Sigmoid colon (tissue), 7 donors: Measurements from ENCODE around the gene NKX1-1. TPM values are rescaled to one million over a fixed set of nuclear protein-coding genes. Genes with fewer than 3 reads are reported as not detected.
"Not testable (repeated sequence)": the region's sequence is repeated elsewhere in the genome, so short reads cannot be mapped to it uniquely, and the experiment has no call there.

ENCODE experiments used
- DNase-seq: peaks from one replicate; pipeline ENCODE4 v3.0.0-alpha.2; 2019
- H3K27ac ChIP-seq, 4 donors: fragments of 200-600 bp; sonication (generic); one replicate each; pipeline ENCODE4 v1.5.1; 2016 to 2019; ENCODE audit warnings: mild to moderate bottlenecking in 1 of 4
- H3K27me3 ChIP-seq, 3 donors: fragments of 200-600 bp; sonication (generic); one replicate each; pipeline ENCODE4 v1.5.1; 2019; ENCODE audit warnings: mild to moderate bottlenecking in 1 of 3
- H3K36me3 ChIP-seq, 4 donors: fragments of 200-600 bp; sonication (generic); one replicate each; pipeline ENCODE4 v1.5.1; 2016 to 2019
- H3K4me1 ChIP-seq, 4 donors: fragments of 200-600 bp; sonication (generic); one replicate each; pipeline ENCODE4 v1.5.1; 2017 to 2019
- H3K4me3 ChIP-seq, 4 donors: fragments of 200-600 bp; sonication (generic); one replicate each; pipeline ENCODE4 v1.5.1; 2017 to 2019; ENCODE audit warnings: mild to moderate bottlenecking in 2 of 4, moderate library complexity in 1 of 4
- H3K9me3 ChIP-seq, 4 donors: fragments of 200-600 bp in 3 of 4; sonication (generic) in 3 of 4; one replicate each; pipeline versions ENCODE4 v1.5.1 to v1.6.1; 2013 to 2019
- CTCF ChIP-seq, 4 experiments: fragments of 450-650 bp in 3 of 4; fragments of 200-600 bp in 1 of 4; IDR thresholded peaks; one replicate each; pipeline ENCODE4 v1.5.1; 2016 to 2019; ENCODE audit warnings: antibody characterized with exemption in 4 of 4, mild to moderate bottlenecking in 3 of 4, moderate library complexity in 2 of 4
- EP300 ChIP-seq, 4 donors: sonication (generic); formaldehyde crosslinking; IDR thresholded peaks; one replicate each; pipeline ENCODE4 v1.6.1; 2017; ENCODE audit warnings: antibody characterized with exemption in 4 of 4
- POLR2A ChIP-seq, 2 donors: fragments of 450-650 bp; IDR thresholded peaks; one replicate each; pipeline ENCODE4 v1.6.1; 2016; ENCODE audit warnings: antibody characterized with exemption in 2 of 2, mild to moderate bottlenecking in 2 of 2, moderate library complexity in 2 of 2
- POLR2AphosphoS5 ChIP-seq, 4 donors: sonication (generic); formaldehyde crosslinking; IDR thresholded peaks; one replicate each; pipeline ENCODE4 v1.6.1; 2017; ENCODE audit warnings: antibody characterized with exemption in 4 of 4
- WGBS, 2 donors: extraction: QIAGEN DNeasy Blood & Tissue Kit; methylation state at CpG; one replicate each; pipeline ENCODE4 v1.1.7; 2013; 5-methylcytosine and 5-hydroxymethylcytosine counted together
- intact Hi-C: fragments of 100-400 bp; cut with DNase I; formaldehyde crosslinking; loops from one replicate; pipeline ENCODE4 v1.15.1; 2023
- polyA plus RNA-seq, 3 donors: library from polyadenylated mRNA; stranded (reverse); fragments of 200-250 nt; gene quantifications; one replicate each; pipeline ENCODE4 v1.2.3, GENCODE V29; 2013
- total RNA-seq, 4 donors: library from RNA; depleted of rRNA; stranded (reverse); fragments of >200 nt; gene quantifications; one replicate each; pipeline ENCODE4 v1.1.0, GENCODE V29; 2016
- donor health status: healthy with polysubstance abuse.
- donor health status: Bipolar disorder and iron deficiency.
- donor health status: healthy.

Gene NKX1-1
- total and polyA plus RNA-seq, 7 donors, result not detected

DNA sequence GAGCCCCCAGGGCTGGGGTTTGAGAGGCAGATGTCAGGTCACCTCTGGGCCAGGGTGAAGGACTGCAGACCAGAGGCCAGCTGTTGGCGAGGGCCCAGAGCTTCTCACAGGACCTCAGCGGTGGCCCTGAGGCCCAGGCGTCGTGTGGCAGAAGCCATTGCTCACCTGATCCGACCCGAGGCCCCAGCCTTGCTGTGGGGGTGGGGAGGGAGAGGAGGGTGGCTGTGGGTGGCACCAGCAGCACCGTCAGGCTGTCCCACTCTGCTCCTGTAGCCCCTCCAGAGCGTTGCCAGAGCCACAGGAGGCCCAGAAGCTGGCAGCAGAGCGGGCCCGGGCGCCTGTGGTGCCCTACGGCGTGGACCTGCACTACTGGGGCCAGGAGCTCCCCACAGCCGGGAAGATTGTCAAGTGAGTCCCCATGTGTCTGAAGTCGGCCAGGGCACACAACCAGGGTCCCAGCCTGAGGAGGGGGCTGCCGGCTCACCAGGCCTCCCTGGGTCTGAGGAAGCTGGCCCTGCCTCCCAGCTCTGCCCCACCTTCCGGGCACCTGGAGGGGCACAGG is 30.4 kb downstream of the NKX1-1 start:
- no peaks in the 10 kb centered on the region for H3K4me1 ChIP-seq
- no peak overlapping the region for H3K4me3 ChIP-seq
- no peak overlapping the region for H3K27ac ChIP-seq
- intact Hi-C loops, result no loop called here
- TF ChIP-seq CTCF (IDR thresholded peaks at IDR 0.05) (no peak), POLR2A (IDR thresholded peaks at IDR 0.05) (no peak), POLR2AphosphoS5 (IDR thresholded peaks at IDR 0.05) (no peak), EP300 (IDR thresholded peaks at IDR 0.05) (no peak)
- no peaks in the 10 kb centered on the region for H3K27me3 ChIP-seq
- peak; percentile 53 for DNase-seq
- 87% methylated on average over 17 of the region's 17 CpGs for WGBS, 2 donors
- H3K9me3 ChIP-seq, result no peaks in the 10 kb centered on the region
- peaks cover 5 to 75% (median 18%) of the 10 kb centered on the region in 4 donors for H3K36me3 ChIP-seq

DNA sequence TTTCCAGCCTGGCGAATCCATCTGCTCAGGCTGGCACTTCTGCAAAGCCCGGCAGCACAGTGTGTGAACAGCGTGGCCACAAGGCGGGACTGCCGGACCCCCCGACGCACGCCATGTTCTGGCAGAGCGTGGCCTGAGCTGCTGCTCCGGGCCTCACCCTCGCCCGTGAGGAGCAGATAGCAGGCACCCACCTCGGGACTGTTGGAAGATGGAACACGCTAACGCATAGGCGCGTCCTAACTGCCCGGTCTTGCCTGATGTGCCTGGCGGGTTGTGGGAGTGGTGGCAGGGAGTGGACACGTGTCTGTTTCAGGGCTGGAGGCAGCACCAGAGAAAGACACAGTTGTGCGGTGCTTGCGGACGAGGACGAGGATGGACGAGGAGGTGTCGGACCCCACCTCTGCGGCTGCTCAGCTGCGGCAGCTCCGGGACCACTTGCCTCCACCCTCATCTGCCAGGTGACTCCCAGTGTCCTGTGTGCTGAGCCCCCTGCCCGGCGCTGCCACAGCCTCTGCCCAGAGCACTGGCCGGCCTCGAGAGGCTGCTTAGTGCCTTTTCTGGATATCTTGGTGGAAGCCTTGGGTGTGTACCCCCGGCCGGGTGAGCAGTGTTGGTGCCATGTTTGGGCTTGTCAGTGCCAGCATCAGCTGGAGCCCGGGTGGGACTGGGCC is 31.1 kb downstream of the NKX1-1 start:
- no peak for TF ChIP-seq CTCF (IDR thresholded peaks at IDR 0.05)
- no peaks in the 10 kb centered on the region for H3K27me3 ChIP-seq
- no peak overlapping the region for H3K27ac ChIP-seq
- peak; percentile 56 for DNase-seq
- H3K4me3 ChIP-seq, result no peak overlapping the region
- peaks cover 5 to 75% (median 18%) of the 10 kb centered on the region in 4 donors for H3K36me3 ChIP-seq
- intact Hi-C loops, result no loop called here
- WGBS, 2 donors, result 94 to 96% methylated on average over 36 of the region's 36 CpGs
- no peaks in the 10 kb centered on the region for H3K9me3 ChIP-seq
- H3K4me1 ChIP-seq, result no peaks in the 10 kb centered on the region

DNA sequence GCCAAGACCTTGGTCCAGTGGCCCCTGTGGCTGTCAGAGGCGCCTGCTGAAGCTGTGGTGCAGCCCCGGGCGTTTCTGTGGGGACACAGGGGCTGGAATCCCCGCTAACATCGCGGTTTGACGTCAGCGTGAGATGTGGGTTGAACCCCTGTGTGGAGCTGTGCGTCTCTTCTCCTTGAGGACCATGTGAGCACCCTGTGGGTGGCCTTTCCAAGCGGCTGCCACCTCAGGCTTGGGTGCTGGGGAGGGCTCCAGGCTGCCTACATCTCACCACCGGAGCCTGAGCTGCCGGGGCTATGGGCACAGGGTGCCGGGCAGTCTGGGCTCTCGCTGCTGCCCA is 31.6 kb downstream of the NKX1-1 start:
- no peaks in the 10 kb centered on the region for H3K27me3 ChIP-seq
- H3K4me3 ChIP-seq, result no peak overlapping the region
- intact Hi-C loops, result no loop called here
- WGBS, 2 donors, result 96 to 97% methylated on average over 14 of the region's 14 CpGs
- TF ChIP-seq CTCF (IDR thresholded peaks at IDR 0.05), result no peak
- TF ChIP-seq EP300 (IDR thresholded peaks at IDR 0.05), result no peak
- peak; percentile 43 for DNase-seq
- H3K36me3 ChIP-seq, result peaks cover 5 to 71% (median 18%) of the 10 kb centered on the region in 4 donors
- H3K4me1 ChIP-seq, result no peaks in the 10 kb centered on the region
- no peaks in the 10 kb centered on the region for H3K9me3 ChIP-seq
- H3K27ac ChIP-seq, result no peak overlapping the region

DNA sequence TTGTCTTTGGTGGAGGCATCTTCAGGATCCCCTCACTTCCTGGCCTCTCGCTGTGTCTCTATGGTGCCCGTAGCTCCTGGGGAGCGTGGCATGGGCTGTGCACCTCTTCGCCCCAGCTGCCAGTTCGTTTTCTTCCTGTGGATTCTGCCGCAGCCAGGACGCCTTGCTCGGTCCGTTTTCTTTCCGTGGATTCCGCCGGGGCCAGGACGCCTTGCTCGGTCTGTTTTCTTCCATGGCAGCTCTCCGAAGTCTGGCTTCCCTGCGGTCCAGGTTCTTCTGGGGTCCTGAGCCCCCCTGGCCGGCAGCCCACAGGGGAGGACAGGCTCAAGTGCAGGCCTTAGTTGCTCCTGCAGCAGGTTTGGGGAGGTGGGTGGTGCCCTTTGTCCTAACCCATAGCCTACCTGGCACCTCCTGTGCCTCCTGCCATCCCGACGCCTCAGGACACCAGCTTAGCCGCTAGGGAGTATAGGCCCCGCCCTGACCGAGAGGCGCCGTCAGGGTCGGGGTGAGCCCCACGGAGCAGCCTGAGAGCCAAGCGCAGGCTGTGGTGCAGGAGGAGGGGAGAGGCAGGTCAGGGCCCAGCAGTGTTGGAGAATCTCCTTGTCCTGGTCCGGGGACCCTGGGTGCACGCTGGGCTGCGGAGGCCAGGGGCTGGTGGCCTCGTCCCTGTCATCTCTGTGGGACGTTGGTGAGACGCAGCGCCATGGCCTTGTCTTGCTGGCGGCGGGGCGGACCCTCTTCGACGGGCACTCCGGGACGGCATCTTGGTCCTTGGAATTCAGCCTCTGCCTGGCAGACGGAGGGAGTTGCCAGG is 32.1 kb downstream of the NKX1-1 start:
- Histone ChIP-seq H3K27ac (no peak overlapping the region), H3K27me3 (no peaks in the 10 kb centered on the region), H3K36me3 (peaks cover 5 to 71% (median 18%) of the 10 kb centered on the region in 4 donors), H3K4me3 (no peak overlapping the region), H3K9me3 (no peaks in the 10 kb centered on the region), H3K4me1 (no peaks in the 10 kb centered on the region)
- no peak for TF ChIP-seq POLR2A (IDR thresholded peaks at IDR 0.05)
- TF ChIP-seq POLR2AphosphoS5 (IDR thresholded peaks at IDR 0.05), result no peak
- no peak for TF ChIP-seq EP300 (IDR thresholded peaks at IDR 0.05)
- TF ChIP-seq CTCF (IDR thresholded peaks at IDR 0.05), result no peak
- intact Hi-C loops, result no loop called here
- peak; percentile 32 for DNase-seq
- 95 to 96% methylated on average over 42 of the region's 42 CpGs for WGBS, 2 donors

DNA sequence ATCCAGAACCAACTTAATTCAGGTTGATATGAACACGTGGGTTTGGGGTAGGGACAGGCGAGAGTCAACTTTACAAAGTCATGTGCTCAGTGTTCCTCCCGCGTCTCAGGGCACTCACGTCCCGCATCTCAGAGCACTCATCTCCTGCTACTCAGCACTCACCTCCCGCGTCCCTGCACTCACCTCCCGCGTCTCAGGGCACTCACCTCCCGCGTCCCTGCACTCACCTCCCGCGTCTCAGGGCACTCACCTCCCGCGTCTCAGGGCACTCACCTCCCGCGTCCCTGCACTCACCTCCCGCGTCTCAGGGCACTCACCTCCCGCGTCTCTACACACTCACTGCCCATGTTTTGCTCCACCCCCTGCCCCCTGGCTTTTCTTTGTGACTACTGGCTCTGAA is 33.7 kb downstream of the NKX1-1 start:
- H3K4me1 ChIP-seq, intact Hi-C loops, H3K9me3 ChIP-seq, DNase-seq, H3K4me3 ChIP-seq, H3K27ac ChIP-seq, H3K27me3 ChIP-seq: not testable (repeated sequence)
- WGBS, 2 donors, result 84 to 85% methylated on average over 15 of the region's 22 CpGs
- peaks cover 5 to 73% (median 18%) of the 10 kb centered on the region in 4 donors for H3K36me3 ChIP-seq
